Measurements from ENCODE around the gene PKN3. TPM values are rescaled to one million over a fixed set of nuclear protein-coding genes. Genes with fewer than 3 reads are reported as not detected.
A peak's percentile ranks its signal among the peaks of the same experiment; 100 is the strongest.

The PKN3 gene
- total and polyA plus RNA-seq, 2 of the 13 experiments (the other 11 are each of a cell fraction or from before 2014, with no cell fraction given): 10.5 to 13.2 TPM

GRCh38 chr9:128688501-128689292 is 13.6 kb upstream of the PKN3 start, which contains the start of gene SET (continued):
- peak; percentile 39; the same call in 1 of the 2 replicates for TF ChIP-seq ZBTB20 (CRISPR knock-in tag; IDR thresholded peaks at IDR 0.05; ENCODE audit: borderline replicate concordance, low read depth)
- no peak for TF ChIP-seq TFAP4 (IDR thresholded peaks at IDR 0.05; ENCODE audit: borderline replicate concordance, low read depth)
- TF ChIP-seq ZBTB33 (CRISPR knock-in tag; IDR thresholded peaks at IDR 0.05): peak; percentile 9; the same call in 1 of the 2 replicates
- no peak for TF ChIP-seq ZNF720 (CRISPR knock-in tag; IDR thresholded peaks at IDR 0.05)
- TF ChIP-seq SMC3 (IDR thresholded peaks at IDR 0.05; ENCODE audit: low read length): no peak
- peak; percentile 60; the same call in 1 of the 2 replicates for TF ChIP-seq PRDM15 (CRISPR knock-in tag; IDR thresholded peaks at IDR 0.05)
- TF ChIP-seq ZNF318 (CRISPR knock-in tag; IDR thresholded peaks at IDR 0.05): peak; percentile 31; the same call in 1 of the 2 replicates
- TF ChIP-seq DPF2 (CRISPR knock-in tag; IDR thresholded peaks at IDR 0.05; ENCODE audit: borderline replicate concordance, low read depth): no peak; the same call in 1 of the 2 replicates
- 0 out of 2 replicates have a peak, but pooled peaks have one; percentile 50 for TF ChIP-seq ZFP37 (CRISPR knock-in tag; IDR thresholded peaks at IDR 0.05; ENCODE audit: borderline replicate concordance)
- no peak for TF ChIP-seq SRSF4 (IDR thresholded peaks at IDR 0.05; ENCODE audit: low read depth, low read length, poor library complexity, severe bottlenecking)
